ENCODE data around the gene DCAF11. TPM values are rescaled to one million over a fixed set of nuclear protein-coding genes. Genes with fewer than 3 reads are reported as not detected.

DCAF11 gene
- total RNA-seq, 1 donor from 2014 or later: 26.9 TPM

DNA sequence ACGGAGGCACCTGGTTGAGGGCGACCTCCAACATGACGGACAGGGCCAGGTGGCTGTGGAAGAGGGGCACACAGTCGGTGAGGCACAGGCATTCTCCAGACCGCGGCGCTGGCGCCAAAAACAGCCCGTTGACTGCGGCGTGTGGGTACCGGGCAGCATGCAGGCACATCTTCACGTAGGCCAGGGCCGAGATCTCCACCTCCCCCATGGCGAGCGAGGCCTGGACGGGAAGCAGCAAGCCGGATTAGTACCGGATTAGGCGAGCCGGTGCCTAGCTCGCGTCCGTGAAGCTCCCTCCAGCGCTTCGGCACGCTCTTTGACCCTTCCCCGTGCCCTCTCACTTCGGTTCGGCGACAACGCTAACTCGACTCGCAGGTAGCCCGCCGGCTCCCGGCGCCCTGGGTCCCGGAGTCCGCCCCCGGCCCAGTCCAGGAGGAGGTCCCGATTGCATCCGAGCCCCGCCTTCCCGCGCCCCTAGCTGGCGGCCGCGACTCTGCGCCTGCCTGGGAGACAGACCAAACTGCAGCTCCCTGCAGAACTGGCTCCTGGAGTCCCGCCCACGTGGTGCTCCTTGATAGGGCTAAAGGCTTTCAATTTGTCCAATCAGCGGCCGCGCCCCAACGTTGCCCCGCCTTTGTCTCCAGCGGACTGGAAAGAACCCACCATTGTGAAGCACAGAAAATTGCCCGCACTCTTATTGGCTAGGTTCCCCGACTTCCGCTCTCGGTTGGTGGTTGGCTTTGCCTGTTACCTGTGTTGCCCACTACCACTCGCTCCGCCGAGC, 26.7 kb downstream of the DCAF11 start, which contains the start of gene EMC9:
Gene EMC9 (minus strand): TSS at position 495 of the 784 bp plus-strand sequence. CDS start 287 bp downstream, at position 208.
- TF ChIP-seq, protein P1, sequence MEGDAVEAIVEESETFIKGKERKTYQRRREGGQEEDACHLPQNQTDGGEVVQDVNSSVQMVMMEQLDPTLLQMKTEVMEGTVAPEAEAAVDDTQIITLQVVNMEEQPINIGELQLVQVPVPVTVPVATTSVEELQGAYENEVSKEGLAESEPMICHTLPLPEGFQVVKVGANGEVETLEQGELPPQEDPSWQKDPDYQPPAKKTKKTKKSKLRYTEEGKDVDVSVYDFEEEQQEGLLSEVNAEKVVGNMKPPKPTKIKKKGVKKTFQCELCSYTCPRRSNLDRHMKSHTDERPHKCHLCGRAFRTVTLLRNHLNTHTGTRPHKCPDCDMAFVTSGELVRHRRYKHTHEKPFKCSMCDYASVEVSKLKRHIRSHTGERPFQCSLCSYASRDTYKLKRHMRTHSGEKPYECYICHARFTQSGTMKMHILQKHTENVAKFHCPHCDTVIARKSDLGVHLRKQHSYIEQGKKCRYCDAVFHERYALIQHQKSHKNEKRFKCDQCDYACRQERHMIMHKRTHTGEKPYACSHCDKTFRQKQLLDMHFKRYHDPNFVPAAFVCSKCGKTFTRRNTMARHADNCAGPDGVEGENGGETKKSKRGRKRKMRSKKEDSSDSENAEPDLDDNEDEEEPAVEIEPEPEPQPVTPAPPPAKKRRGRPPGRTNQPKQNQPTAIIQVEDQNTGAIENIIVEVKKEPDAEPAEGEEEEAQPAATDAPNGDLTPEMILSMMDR (IDR thresholded peaks at IDR 0.05; ENCODE audit: insufficient read depth, low read depth, low read length): peak; percentile 3
- no peak for TF ChIP-seq EZH2 (IDR thresholded peaks at IDR 0.05; ENCODE audit: insufficient read depth, low read length)
- Histone ChIP-seq H3K4me2 (ENCODE audit: low read length) (peak within 1 kb of the TSS; percentile 97), H3K27me3 (ENCODE audit: insufficient read depth, low read length) (no peaks in the 10 kb centered on the region), H3K9ac (ENCODE audit: low read length) (peak within 1 kb of the TSS; percentile 90), H4K20me1 (ENCODE audit: insufficient read depth, low read length) (peaks cover 16% of the 10 kb centered on the region), H3K79me2 (ENCODE audit: insufficient read depth, low read length) (peaks cover 54% of the 10 kb centered on the region), H3K4me3 (ENCODE audit: insufficient read depth, low read depth, low read length) (peak within 1 kb of the TSS; percentile 85), H2AFZ (ENCODE audit: low read depth, low read length) (peak within 1 kb of the TSS; percentile 88), H3K9me3 (ENCODE audit: insufficient read depth, low read depth, low read length) (no peaks in the 10 kb centered on the region), H3K36me3 (ENCODE audit: insufficient read depth, low read length) (peaks cover 14% of the 10 kb centered on the region), H3K4me1 (ENCODE audit: insufficient read depth, low read length) (peaks cover 29% of the 10 kb centered on the region), H3K27ac (ENCODE audit: low read depth, low read length) (peak within 1 kb of the TSS; percentile 81)
- peak within 1 kb of the TSS; percentile 96 for H3K4me3 Mint-ChIP-seq (ENCODE audit: unreplicated experiment)
- peak; percentile 99 for DNase-seq (ENCODE audit: low read depth)
- peaks cover 40% of the 10 kb centered on the region for H3K4me1 Mint-ChIP-seq (ENCODE audit: low read depth, unreplicated experiment)
- H3K36me3 Mint-ChIP-seq (ENCODE audit: low read depth, unreplicated experiment): peaks cover 21% of the 10 kb centered on the region
- FAIRE-seq: no peak
- H3K9me3 Mint-ChIP-seq (ENCODE audit: unreplicated experiment): no peaks in the 10 kb centered on the region
- peak within 1 kb of the TSS; percentile 74 for H3K27ac Mint-ChIP-seq (ENCODE audit: unreplicated experiment)
- no peaks in the 10 kb centered on the region for H3K27me3 Mint-ChIP-seq (ENCODE audit: low read depth, unreplicated experiment)

DNA sequence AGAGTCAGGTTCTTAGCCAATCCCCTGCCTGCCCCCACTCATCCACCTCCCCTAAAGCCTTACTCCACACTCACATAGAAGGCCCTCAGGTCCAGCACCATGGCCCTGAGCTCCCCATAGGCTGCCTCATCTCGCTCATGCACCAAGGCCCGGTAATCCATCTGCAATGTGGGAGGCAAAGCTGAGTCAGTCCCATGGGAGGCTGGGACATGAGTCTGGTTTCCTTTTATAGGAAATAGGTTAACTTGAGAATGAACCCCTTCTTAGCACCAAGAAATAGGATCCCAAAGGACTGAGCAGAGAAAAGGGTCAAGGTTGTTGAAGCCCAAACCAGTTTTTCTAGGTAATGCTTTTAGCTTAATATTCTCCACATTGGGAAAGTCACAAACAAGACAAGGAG, 28.9 kb downstream of the DCAF11 start:
- Histone ChIP-seq H2AFZ (ENCODE audit: low read depth, low read length) (no peak overlapping the region), H3K9me3 (ENCODE audit: insufficient read depth, low read depth, low read length) (no peaks in the 10 kb centered on the region), H3K9ac (ENCODE audit: low read length) (no peak overlapping the region), H3K4me1 (ENCODE audit: insufficient read depth, low read length) (peaks cover 30% of the 10 kb centered on the region), H3K36me3 (ENCODE audit: insufficient read depth, low read length) (peaks cover 9% of the 10 kb centered on the region), H3K4me2 (ENCODE audit: low read length) (peak overlapping the region; percentile 0), H4K20me1 (ENCODE audit: insufficient read depth, low read length) (peaks cover 22% of the 10 kb centered on the region), H3K27ac (ENCODE audit: low read depth, low read length) (peak overlapping the region; percentile 43), H3K4me3 (ENCODE audit: insufficient read depth, low read depth, low read length) (no peak overlapping the region), H3K27me3 (ENCODE audit: insufficient read depth, low read length) (no peaks in the 10 kb centered on the region), H3K79me2 (ENCODE audit: insufficient read depth, low read length) (peaks cover 57% of the 10 kb centered on the region)
- Mint-ChIP-seq H3K4me1 (ENCODE audit: low read depth, unreplicated experiment) (peaks cover 35% of the 10 kb centered on the region), H3K4me3 (ENCODE audit: unreplicated experiment) (peak overlapping the region; percentile 50), H3K9me3 (ENCODE audit: unreplicated experiment) (no peaks in the 10 kb centered on the region), H3K27me3 (ENCODE audit: low read depth, unreplicated experiment) (no peaks in the 10 kb centered on the region), H3K27ac (ENCODE audit: unreplicated experiment) (peak overlapping the region; percentile 86), H3K36me3 (ENCODE audit: low read depth, unreplicated experiment) (peaks cover 8% of the 10 kb centered on the region)
- FAIRE-seq (no peak), DNase-seq (ENCODE audit: low read depth) (no peak)
- TF ChIP-seq, protein P1 (IDR thresholded peaks at IDR 0.05; ENCODE audit: insufficient read depth, low read depth, low read length): no peak
- no peak for TF ChIP-seq EZH2 (IDR thresholded peaks at IDR 0.05; ENCODE audit: insufficient read depth, low read length)

DNA sequence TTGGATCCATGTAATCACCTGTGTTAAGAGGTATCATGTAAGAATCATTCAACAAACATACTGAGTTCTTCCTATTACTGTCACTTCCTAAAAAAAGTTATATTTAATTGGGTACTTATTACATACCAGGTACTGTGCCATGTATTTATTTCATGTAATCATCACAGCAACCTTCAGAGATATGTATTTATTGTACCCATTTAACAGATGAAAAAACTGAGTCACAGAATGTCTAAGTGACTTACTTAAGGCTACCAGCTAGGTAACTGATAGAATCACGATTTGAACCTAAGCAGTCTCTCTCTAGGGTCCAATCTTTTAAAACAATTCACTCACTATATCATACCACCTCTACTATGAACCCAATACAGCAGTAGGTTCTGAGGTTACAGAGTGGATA, 29.9 kb downstream of the DCAF11 start:
- H3K27ac Mint-ChIP-seq (ENCODE audit: unreplicated experiment): no peak overlapping the region
- Histone ChIP-seq H3K4me2 (ENCODE audit: low read length) (no peak overlapping the region), H2AFZ (ENCODE audit: low read depth, low read length) (no peak overlapping the region), H3K9ac (ENCODE audit: low read length) (no peak overlapping the region), H3K4me3 (ENCODE audit: insufficient read depth, low read depth, low read length) (no peak overlapping the region), H4K20me1 (ENCODE audit: insufficient read depth, low read length) (peaks cover 21% of the 10 kb centered on the region), H3K27ac (ENCODE audit: low read depth, low read length) (no peak overlapping the region), H3K36me3 (ENCODE audit: insufficient read depth, low read length) (peaks cover 9% of the 10 kb centered on the region), H3K79me2 (ENCODE audit: insufficient read depth, low read length) (peaks cover 59% of the 10 kb centered on the region), H3K9me3 (ENCODE audit: insufficient read depth, low read depth, low read length) (no peaks in the 10 kb centered on the region), H3K4me1 (ENCODE audit: insufficient read depth, low read length) (peaks cover 31% of the 10 kb centered on the region), H3K27me3 (ENCODE audit: insufficient read depth, low read length) (no peaks in the 10 kb centered on the region)
- no peak for TF ChIP-seq EZH2 (IDR thresholded peaks at IDR 0.05; ENCODE audit: insufficient read depth, low read length)
- TF ChIP-seq, protein P1 (IDR thresholded peaks at IDR 0.05; ENCODE audit: insufficient read depth, low read depth, low read length): no peak
- no peak for DNase-seq (ENCODE audit: low read depth)
- peaks cover 35% of the 10 kb centered on the region for H3K4me1 Mint-ChIP-seq (ENCODE audit: low read depth, unreplicated experiment)
- H3K4me3 Mint-ChIP-seq (ENCODE audit: unreplicated experiment): peak overlapping the region; percentile 75
- no peak for FAIRE-seq
- H3K36me3 Mint-ChIP-seq (ENCODE audit: low read depth, unreplicated experiment): peaks cover 2% of the 10 kb centered on the region
- H3K27me3 Mint-ChIP-seq (ENCODE audit: low read depth, unreplicated experiment): no peaks in the 10 kb centered on the region
- H3K9me3 Mint-ChIP-seq (ENCODE audit: unreplicated experiment): no peaks in the 10 kb centered on the region

Measured in astrocyte (in vitro differentiated cells and primary cell).